CD14-positive monocyte (primary cell): ENCODE measurements around the gene RALY. TPM values are rescaled to one million over a fixed set of nuclear protein-coding genes. Genes with fewer than 3 reads are reported as not detected.

Experiments used
- DNase-seq, 3 donors: peaks; one replicate each; pipeline ENCODE4 v3.0.0-alpha.2; 2011 to 2022
- H2AFZ ChIP-seq: 2 replicates; pipeline ENCODE4 v1.6.0; 2012; ENCODE audit warnings: mild to moderate bottlenecking, low read depth, low read length, inconsistent platforms; ENCODE audit not compliant: insufficient read depth, poor library complexity, severe bottlenecking
- H3K27ac ChIP-seq, 2 donors: 1 replicate in 1 of 2; 2 replicates in 1 of 2; pipeline ENCODE4 v1.5.1; 2012 to 2013; ENCODE audit warnings: low read length in 2 of 2, control low read depth in 1 of 2, inconsistent platforms in 1 of 2, low read depth in 1 of 2, mild to moderate bottlenecking in 1 of 2
- H3K27me3 ChIP-seq, 2 donors: one replicate each; pipeline versions ENCODE4 v1.6.0 to v1.6.1; 2011 to 2013; ENCODE audit warnings: low read length in 2 of 2; ENCODE audit not compliant: control insufficient read depth in 2 of 2, insufficient read depth in 2 of 2
- H3K36me3 ChIP-seq, 2 donors: replicated peaks in 1 of 2; 1 replicate in 1 of 2; 2 replicates in 1 of 2; pipeline versions ENCODE4 v1.5.1 to v1.6.1; 2012 to 2013; ENCODE audit warnings: low read length in 2 of 2, control low read depth in 1 of 2, inconsistent platforms in 1 of 2, mild to moderate bottlenecking in 1 of 2; ENCODE audit not compliant: insufficient read depth in 2 of 2, control insufficient read depth in 1 of 2
- H3K4me1 ChIP-seq, 2 donors: 1 replicate in 1 of 2; 2 replicates in 1 of 2; pipeline versions ENCODE4 v1.5.1 to v1.6.1; 2012 to 2013; ENCODE audit warnings: low read length in 2 of 2, control low read depth in 1 of 2, inconsistent platforms in 1 of 2, mild to moderate bottlenecking in 1 of 2, moderate library complexity in 1 of 2; ENCODE audit not compliant: insufficient read depth in 2 of 2, control insufficient read depth in 1 of 2
- H3K4me2 ChIP-seq: replicated peaks from 2 replicates; pipeline ENCODE3; 2012; ENCODE audit warnings: low read length, moderate library complexity, mild to moderate bottlenecking; ENCODE audit not compliant: poor library complexity, severe bottlenecking; ENCODE audit errors: extremely low read depth
- H3K4me3 ChIP-seq, 3 experiments: fragments of 200-600 bp in 1 of 3; sonication (generic) in 1 of 3; replicated peaks in 1 of 3; 1 replicate in 2 of 3; 2 replicates in 1 of 3; pipeline ENCODE4 v1.5.1; 2011 to 2013; ENCODE audit warnings: low read length in 3 of 3, mild to moderate bottlenecking in 3 of 3, control low read depth in 2 of 3, low read depth in 2 of 3, inconsistent platforms in 1 of 3, moderate library complexity in 1 of 3
- H3K79me2 ChIP-seq: 2 replicates; pipeline ENCODE4 v1.6.0; 2012; ENCODE audit warnings: mild to moderate bottlenecking, control low read depth, inconsistent platforms, low read length, moderate library complexity; ENCODE audit not compliant: insufficient read depth
- H3K9ac ChIP-seq: 2 replicates; pipeline ENCODE4 v1.6.0; 2017; ENCODE audit warnings: low read length, mild to moderate bottlenecking; ENCODE audit not compliant: insufficient read depth, poor library complexity, severe bottlenecking
- H3K9me3 ChIP-seq, 2 donors: replicated peaks in 1 of 2; 1 replicate in 1 of 2; 2 replicates in 1 of 2; pipeline versions ENCODE4 v1.5.1 to v1.6.1; 2012 to 2013; ENCODE audit warnings: low read length in 2 of 2, control low read depth in 1 of 2; ENCODE audit not compliant: control insufficient read depth in 1 of 2, insufficient read depth in 1 of 2
- H4K20me1 ChIP-seq: 2 replicates; pipeline ENCODE4 v1.6.0; 2012; ENCODE audit warnings: mild to moderate bottlenecking, low read length, control low read depth, moderate library complexity; ENCODE audit not compliant: insufficient read depth
- H3K27ac Mint-ChIP-seq, 7 donors: one replicate each; pipeline ENCODE4 v1.8.0; 2020; ENCODE audit warnings: mild to moderate bottlenecking in 7 of 7, mixed read lengths in 7 of 7, moderate library complexity in 6 of 7, inconsistent platforms in 2 of 7
- H3K27me3 Mint-ChIP-seq, 3 donors: one replicate each; pipeline ENCODE4 v1.8.0; 2021 to 2022; ENCODE audit warnings: low read depth in 3 of 3, mild to moderate bottlenecking in 3 of 3, mixed read lengths in 3 of 3, moderate library complexity in 3 of 3, inconsistent platforms in 1 of 3
- H3K36me3 Mint-ChIP-seq, 2 donors: one replicate each; pipeline ENCODE4 v1.8.0; 2020; ENCODE audit warnings: mixed read lengths in 2 of 2, inconsistent platforms in 1 of 2, mild to moderate bottlenecking in 1 of 2
- H3K4me1 Mint-ChIP-seq: one replicate; pipeline ENCODE4 v1.8.0; 2020; ENCODE audit warnings: mild to moderate bottlenecking, mixed read lengths
- H3K4me3 Mint-ChIP-seq, 2 donors: one replicate each; pipeline ENCODE4 v1.8.0; 2020; ENCODE audit warnings: mild to moderate bottlenecking in 2 of 2, mixed read lengths in 2 of 2, moderate library complexity in 1 of 2
- H3K9me3 Mint-ChIP-seq, 7 donors: one replicate each; pipeline ENCODE4 v1.8.0; 2020 to 2022; ENCODE audit warnings: mixed read lengths in 7 of 7, mild to moderate bottlenecking in 6 of 7, moderate library complexity in 6 of 7, inconsistent platforms in 2 of 7
- CTCF ChIP-seq: fragments of 200-600 bp; IDR thresholded peaks from one replicate; pipeline ENCODE4 v1.8.0; 2022; ENCODE audit warnings: antibody characterized with exemption, mild to moderate bottlenecking
- WGBS: methylation state at CpG from one replicate; pipeline ENCODE4 v1.1.5; 2013; ENCODE audit warnings: missing lambda C conversion rate; ENCODE audit not compliant: insufficient coverage; 5-methylcytosine and 5-hydroxymethylcytosine counted together
- intact Hi-C, 2 donors: fragments of 100-400 bp; cut with micrococcal nuclease; formaldehyde crosslinking; loops; one replicate each; pipeline versions ENCODE4 v1.15.0 to v1.15.1; 2023
- polyA plus RNA-seq, 3 donors: library from polyadenylated mRNA; depleted of rRNA in 1 of 3; unstranded in 2 of 3; stranded (reverse) in 1 of 3; fragments of 300-500 nt in 2 of 3; fragments of >200 nt in 1 of 3; fragmentation: Illumina TruSeq in 2 of 3; gene quantifications; 1 replicate in 2 of 3; 2 replicates in 1 of 3; pipeline ENCODE4 v1.2.3, GENCODE V29; 2012 to 2021

The RALY gene
- polyA plus RNA-seq, 3 donors, result 88.4 to 154 (median 152) TPM

GRCh38 chr20:34011275-34011674 is 17.6 kb downstream of the RALY start:
- no peak overlapping the region for H3K27ac Mint-ChIP-seq
- H3K27me3 Mint-ChIP-seq, result peaks cover 0 to 1% (median 0%) of the 10 kb centered on the region in 3 donors
- peaks cover 100% of the 10 kb centered on the region for H3K79me2 ChIP-seq
- H4K20me1 ChIP-seq, result peaks cover 99% of the 10 kb centered on the region
- peaks cover 15 to 26% of the 10 kb centered on the region in 2 donors for H3K4me1 ChIP-seq
- no peak for TF ChIP-seq CTCF
- H3K9me3 Mint-ChIP-seq, result peaks cover 0 to 2% (median 0%) of the 10 kb centered on the region in 7 donors
- DNase-seq, result no peak
- intact Hi-C loops, result no loop called here
- H3K9ac ChIP-seq, result no peak overlapping the region
- H3K36me3 ChIP-seq, result no peaks in the 10 kb centered on the region
- H3K27me3 ChIP-seq, result no peaks in the 10 kb centered on the region
- peaks cover 0 to 18% of the 10 kb centered on the region in 2 donors for H3K36me3 Mint-ChIP-seq
- no CpG with 5 or more reads among the region's 1 CpG for WGBS
- no peak overlapping the region for H2AFZ ChIP-seq
- H3K4me3 ChIP-seq, result no peak overlapping the region
- peaks cover 49% of the 10 kb centered on the region for H3K4me1 Mint-ChIP-seq
- no peaks in the 10 kb centered on the region for H3K9me3 ChIP-seq
- H3K4me3 Mint-ChIP-seq, result no peak overlapping the region
- no peak overlapping the region for H3K4me2 ChIP-seq
- no peak overlapping the region for H3K27ac ChIP-seq

- Mint-ChIP-seq H3K4me3 (no peak overlapping the region), H3K27me3 (peaks cover 0 to 1% (median 0%) of the 10 kb centered on the region in 3 donors), H3K9me3 (no peaks in the 10 kb centered on the region), H3K36me3 (peaks cover 0 to 13% of the 10 kb centered on the region in 2 donors), H3K4me1 (peaks cover 54% of the 10 kb centered on the region), H3K27ac (peak overlapping the region in 4 of 7 donors; percentile 2 to 41 (median 18))
- Histone ChIP-seq H3K27me3 (no peaks in the 10 kb centered on the region), H3K4me2 (no peak overlapping the region), H3K9me3 (no peaks in the 10 kb centered on the region), H3K27ac (no peak overlapping the region), H3K4me3 (no peak overlapping the region), H3K4me1 (peaks cover 15 to 26% of the 10 kb centered on the region in 2 donors), H3K9ac (no peak overlapping the region), H3K36me3 (no peaks in the 10 kb centered on the region), H2AFZ (no peak overlapping the region), H3K79me2 (peaks cover 100% of the 10 kb centered on the region), H4K20me1 (peaks cover 99% of the 10 kb centered on the region)
- 100% methylated on average over 3 of the region's 5 CpGs for WGBS
- no peak for TF ChIP-seq CTCF
- DNase-seq, result no peak
- intact Hi-C loops, result no loop called here
Observed at GRCh38 chr20:34012330-34012729, 18.6 kb downstream of the RALY start.
